H1 (cell line): ENCODE data around the gene APC2. TPM values are rescaled to one million over a fixed set of nuclear protein-coding genes. Genes with fewer than 3 reads are reported as not detected.

Experiments
- CTCF ChIA-PET: fragments of 300-600 bp; sonication (Branson Sonifier 250); formaldehyde crosslinking; loops from one replicate; lab custom pipeline; 2021; ENCODE audit not compliant: partially characterized antibody; lab: Charles Lee
- POLR2A ChIA-PET: fragments of 300-600 bp; sonication (Branson Sonifier 250); formaldehyde crosslinking; loops from one replicate; lab custom pipeline; 2021; ENCODE audit warnings: inconsistent platforms; ENCODE audit not compliant: partially characterized antibody; lab: Charles Lee
- DNase-seq, 2 experiments: peaks; one replicate each; pipeline versions ENCODE4 v3.0.0 to v3.0.0-alpha.2; 2010 to 2022; ENCODE audit warnings: low spot score in 2 of 2, low read depth in 1 of 2, mixed read lengths in 1 of 2
- FAIRE-seq: peaks from 2 replicates; lab custom pipeline; 2011; peaks lifted over from hg19 to GRCh38; lab: Jason Lieb, UNC
- H2AFZ ChIP-seq: 2 replicates; pipeline ENCODE4 v1.8.1; 2012; ENCODE audit warnings: low read length, inconsistent platforms
- H2AK5ac ChIP-seq: 2 replicates; pipeline ENCODE4 v1.6.1; 2013; ENCODE audit warnings: low read depth, low read length
- H2BK120ac ChIP-seq: replicated peaks from 2 replicates; pipeline ENCODE3; 2013; ENCODE audit warnings: low read depth, low read length, inconsistent platforms
- H2BK12ac ChIP-seq: 2 replicates; pipeline ENCODE4 v1.6.1; 2013; ENCODE audit warnings: low read depth, low read length
- H2BK15ac ChIP-seq: 2 replicates; pipeline ENCODE4 v1.6.1; 2013; ENCODE audit warnings: low read length
- H2BK20ac ChIP-seq: 2 replicates; pipeline ENCODE4 v1.6.1; 2013; ENCODE audit warnings: low read length
- H2BK5ac ChIP-seq: 2 replicates; pipeline ENCODE4 v1.6.1; 2013; ENCODE audit warnings: low read depth, low read length
- H3K14ac ChIP-seq: 2 replicates; pipeline ENCODE4 v1.6.1; 2013; ENCODE audit warnings: inconsistent platforms; ENCODE audit not compliant: insufficient read length
- H3K18ac ChIP-seq: 2 replicates; pipeline ENCODE4 v1.6.1; 2013; ENCODE audit warnings: low read length; ENCODE audit errors: extremely low read depth
- H3K23ac ChIP-seq: 2 replicates; pipeline ENCODE4 v1.6.1; 2013; ENCODE audit warnings: inconsistent platforms; ENCODE audit not compliant: insufficient read length
- H3K23me2 ChIP-seq: 2 replicates; pipeline ENCODE4 v1.6.1; 2013; ENCODE audit warnings: low read depth, low read length
- H3K27ac ChIP-seq: 2 replicates; pipeline ENCODE4 v1.6.1; 2011; ENCODE audit warnings: low read depth, low read length, inconsistent platforms
- H3K27me3 ChIP-seq, 4 experiments: replicated peaks in 1 of 4; 1 replicate in 1 of 4; 2 replicates in 3 of 4; pipeline versions ENCODE4 v1.6.1 to v1.8.1; 2011 to 2013; ENCODE audit warnings: low read length in 3 of 4, mild to moderate bottlenecking in 3 of 4, inconsistent platforms in 2 of 4, mixed read lengths in 2 of 4, moderate library complexity in 1 of 4; ENCODE audit not compliant: control insufficient read depth in 3 of 4, insufficient read depth in 3 of 4; ENCODE audit errors: extremely low read depth in 1 of 4
- H3K36me3 ChIP-seq, 4 experiments: 2 replicates each; pipeline versions ENCODE4 v1.6.1 to v1.8.1; 2011 to 2013; ENCODE audit warnings: mild to moderate bottlenecking in 4 of 4, low read length in 3 of 4, moderate library complexity in 2 of 4, control low read depth in 1 of 4, inconsistent platforms in 1 of 4; ENCODE audit not compliant: insufficient read depth in 4 of 4, control insufficient read depth in 2 of 4
- H3K4ac ChIP-seq: replicated peaks from 2 replicates; pipeline ENCODE3; 2013; ENCODE audit warnings: low read length, low read depth, mixed read lengths, inconsistent platforms; ENCODE audit not compliant: insufficient read length
- H3K4me1 ChIP-seq, 4 experiments: replicated peaks in 1 of 4; 1 replicate in 1 of 4; 2 replicates in 3 of 4; pipeline versions ENCODE4 v1.6.1 to v1.8.1; 2011 to 2013; ENCODE audit warnings: low read length in 3 of 4, inconsistent platforms in 2 of 4, mixed read lengths in 1 of 4; ENCODE audit not compliant: insufficient read depth in 4 of 4, control insufficient read depth in 3 of 4
- H3K4me2 ChIP-seq, 2 experiments: 2 replicates each; pipeline versions ENCODE4 v1.6.1 to v1.8.1; 2011 to 2013; ENCODE audit warnings: low read depth in 2 of 2, low read length in 2 of 2, control low read depth in 1 of 2, inconsistent platforms in 1 of 2, mild to moderate bottlenecking in 1 of 2; ENCODE audit not compliant: insufficient read depth in 1 of 2
- H3K4me3 ChIP-seq, 4 experiments: fragments of 200-600, 300-600 bp in 1 of 4; sonication (generic), shearing (Covaris generic), sonication (Bioruptor Twin) in 1 of 4; 2 replicates each; pipeline versions ENCODE4 v1.5.1 to v1.8.1; 2011 to 2016; ENCODE audit warnings: low read length in 4 of 4, low read depth in 3 of 4, control low read depth in 2 of 4, inconsistent platforms in 2 of 4, mild to moderate bottlenecking in 2 of 4, mixed read lengths in 1 of 4, moderate library complexity in 1 of 4; ENCODE audit not compliant: insufficient read depth in 2 of 4; ENCODE audit errors: extremely low read depth in 1 of 4
- H3K56ac ChIP-seq: replicated peaks from 2 replicates; pipeline ENCODE3; 2013; ENCODE audit warnings: low read depth, mild to moderate bottlenecking, mixed read lengths, low read length, inconsistent platforms; ENCODE audit not compliant: insufficient read length
- H3K79me1 ChIP-seq: 2 replicates; pipeline ENCODE4 v1.6.1; 2013; ENCODE audit warnings: low read depth, low read length, control low read depth
- H3K79me2 ChIP-seq, 2 experiments: 2 replicates each; pipeline versions ENCODE4 v1.6.1 to v1.8.1; 2012 to 2013; ENCODE audit warnings: low read length in 2 of 2, mild to moderate bottlenecking in 2 of 2, inconsistent platforms in 1 of 2; ENCODE audit not compliant: insufficient read depth in 2 of 2, control insufficient read depth in 1 of 2
- H3K9ac ChIP-seq, 4 experiments: replicated peaks in 1 of 4; 1 replicate in 1 of 4; 2 replicates in 3 of 4; pipeline versions ENCODE4 v1.6.1 to v1.8.1; 2011 to 2013; ENCODE audit warnings: low read depth in 3 of 4, low read length in 3 of 4, control low read depth in 2 of 4, mild to moderate bottlenecking in 2 of 4, moderate library complexity in 2 of 4, inconsistent platforms in 1 of 4; ENCODE audit errors: extremely low read depth in 1 of 4
- H3K9me3 ChIP-seq, 2 experiments: 2 replicates each; pipeline versions ENCODE4 v1.6.1 to v1.8.1; 2012 to 2013; ENCODE audit warnings: mild to moderate bottlenecking in 2 of 2, moderate library complexity in 2 of 2, control low read depth in 1 of 2, inconsistent platforms in 1 of 2, low read depth in 1 of 2, low read length in 1 of 2, mixed read lengths in 1 of 2; ENCODE audit not compliant: insufficient read depth in 2 of 2
- H4K20me1 ChIP-seq, 2 experiments: replicated peaks in 1 of 2; 2 replicates each; pipeline versions ENCODE3 to v1.8.1; 2011 to 2013; ENCODE audit warnings: inconsistent platforms in 2 of 2, low read length in 2 of 2, mild to moderate bottlenecking in 1 of 2; ENCODE audit not compliant: insufficient read depth in 2 of 2, control insufficient read depth in 1 of 2
- H4K5ac ChIP-seq: 2 replicates; pipeline ENCODE4 v1.6.1; 2013; ENCODE audit warnings: low read length, low read depth, mixed read lengths, inconsistent platforms; ENCODE audit not compliant: insufficient read length
- H4K8ac ChIP-seq: 2 replicates; pipeline ENCODE4 v1.8.0; 2013; ENCODE audit warnings: mild to moderate bottlenecking, moderate library complexity, low read length, inconsistent platforms; ENCODE audit not compliant: insufficient read depth; ENCODE audit errors: extremely low read depth
- H4K91ac ChIP-seq: replicated peaks from 2 replicates; pipeline ENCODE3; 2013; ENCODE audit warnings: low read length, mixed read lengths, inconsistent platforms; ENCODE audit not compliant: insufficient read length
- ASH2L ChIP-seq: fragments of 200-600, 300-600 bp; sonication (generic); IDR thresholded peaks from one replicate; pipeline ENCODE4 v1.7.1; 2017; ENCODE audit warnings: low read length
- BRCA1 ChIP-seq: IDR thresholded peaks from 2 replicates; pipeline ENCODE4 v1.6.1; 2012; ENCODE audit warnings: low read depth, low read length, improper control_type of control experiment
- CEBPB ChIP-seq: IDR thresholded peaks from 2 replicates; pipeline ENCODE4 v1.6.1; 2012; ENCODE audit warnings: low read depth, low read length
- CTBP2 ChIP-seq: IDR thresholded peaks from 2 replicates; pipeline ENCODE4 v1.7.0; 2011; ENCODE audit warnings: borderline replicate concordance, mild to moderate bottlenecking, moderate library complexity, mixed read lengths, low read length; ENCODE audit not compliant: insufficient read depth, insufficient read length
- EZH2 ChIP-seq: fragments of 200-600 bp; sonication (generic); IDR thresholded peaks from 2 replicates; pipeline ENCODE4 v1.7.1; 2012; ENCODE audit warnings: low read depth, mild to moderate bottlenecking, moderate library complexity, low read length, inconsistent platforms; ENCODE audit not compliant: severe bottlenecking
- JUN ChIP-seq: IDR thresholded peaks from 2 replicates; pipeline ENCODE4 v1.6.1; 2011; ENCODE audit warnings: low read depth, mild to moderate bottlenecking, improper control_type of control experiment, low read length
- KDM1A ChIP-seq: fragments of 200-600, 300-600 bp; sonication (generic); IDR thresholded peaks from 2 replicates; pipeline ENCODE4 v1.7.1; 2016; ENCODE audit warnings: mild to moderate bottlenecking, low read length, borderline replicate concordance
- NANOG ChIP-seq: IDR thresholded peaks from 2 replicates; pipeline ENCODE4 v1.6.1; 2011; ENCODE audit warnings: low read length, low read depth, mild to moderate bottlenecking, inconsistent platforms; ENCODE audit not compliant: insufficient read depth, poor library complexity, severe bottlenecking
- RNF2 ChIP-seq: fragments of 200-900, 300-1000 bp; sonication (generic); IDR thresholded peaks from 2 replicates; pipeline ENCODE4 v1.7.1; 2016; ENCODE audit warnings: borderline replicate concordance, low read depth, mild to moderate bottlenecking, antibody characterized with exemption, low read length; ENCODE audit not compliant: poor library complexity, severe bottlenecking; ENCODE audit errors: missing control alignments
- SAP30 ChIP-seq: fragments of 300-600 bp; sonication (generic); IDR thresholded peaks from 2 replicates; pipeline ENCODE4 v1.7.1; 2012; ENCODE audit warnings: low read length, moderate library complexity, mild to moderate bottlenecking, inconsistent platforms; ENCODE audit not compliant: insufficient read depth, insufficient replicate concordance
- SRF ChIP-seq: IDR thresholded peaks from 2 replicates; pipeline ENCODE4 v1.6.1; 2011; ENCODE audit warnings: mild to moderate bottlenecking, low read depth, low read length, moderate library complexity
- TEAD4 ChIP-seq: IDR thresholded peaks from 2 replicates; pipeline ENCODE4 v1.6.1; 2012; ENCODE audit warnings: low read depth, low read length, inconsistent platforms, mixed read lengths
- WGBS, 2 experiments: shearing (Covaris generic) in 1 of 2; methylation state at CpG; one replicate each; pipeline versions ENCODE4 v1.1.6 to v1.1.7; 2013 to 2015; ENCODE audit warnings: low lambda C conversion rate in 2 of 2, mixed read lengths in 2 of 2, inconsistent platforms in 1 of 2, low coverage in 1 of 2, missing lambda C conversion rate in 1 of 2; ENCODE audit not compliant: insufficient replicate concordance in 2 of 2, insufficient coverage in 1 of 2, insufficient read length in 1 of 2; ENCODE audit errors: extremely low coverage in 1 of 2, missing lambda C conversion rate in 1 of 2; 5-methylcytosine and 5-hydroxymethylcytosine counted together
- polyA plus RNA-seq, 7 experiments: library from polyadenylated mRNA; depleted of rRNA in 3 of 7; stranded (reverse) in 5 of 7; unstranded in 2 of 7; fragments of >200 nt in 5 of 7; fragments of 200-250 nt in 2 of 7; gene quantifications; 1 replicate in 5 of 7; 2 replicates in 1 of 7; 4 replicates in 1 of 7; pipeline versions ENCODE4 v1.2.1 to v1.2.3, GENCODE V29; 2011 to 2013; ENCODE audit warnings: missing spikeins in 2 of 7, mixed read lengths in 2 of 7
- total RNA-seq: library from RNA; stranded (reverse); fragmentation: NEBNext Ultra II Directional; extraction: Animal tissue kit (Norgen Biotek cat#: 25700); gene quantifications from 2 replicates; pipeline ENCODE4 v1.2.1, GENCODE V29; 2021

Gene APC2
- total and polyA plus RNA-seq, 2 of the 8 experiments (the other 6 are each of a cell fraction or from before 2014, with no cell fraction given), result 1.3 to 4.1 TPM

DNA sequence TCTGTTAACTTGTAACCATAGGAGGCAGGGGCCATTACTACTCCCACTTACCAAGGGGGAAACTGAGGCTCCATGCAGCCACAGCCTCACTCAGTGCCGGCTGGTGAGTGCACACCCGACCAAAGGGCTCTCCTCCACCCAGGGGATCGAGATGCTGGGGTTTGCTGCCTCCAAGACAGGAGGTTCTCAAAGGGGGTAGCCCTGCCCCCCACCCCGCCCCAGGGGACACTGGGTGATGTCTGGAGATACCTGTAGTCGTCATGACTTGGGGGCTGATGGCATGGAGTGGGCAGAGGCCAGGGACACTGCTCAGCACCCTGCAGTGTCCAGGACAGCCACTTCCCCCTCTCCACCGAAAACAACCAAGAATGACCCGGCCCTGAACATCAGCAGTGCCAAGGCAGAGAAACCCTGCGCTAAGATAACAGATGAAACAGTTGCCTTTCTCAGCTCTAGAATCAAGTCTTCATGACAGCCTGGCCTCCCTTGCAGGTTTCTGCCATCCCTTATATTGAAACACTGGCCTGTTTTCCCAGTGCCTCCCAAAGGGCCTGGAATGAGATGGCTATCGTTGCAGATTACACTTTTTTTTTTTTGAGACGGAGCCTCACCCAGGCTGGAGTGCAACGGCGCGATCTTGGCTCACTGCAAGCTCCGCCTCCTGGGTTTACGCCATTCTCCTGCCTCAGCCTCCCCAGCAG lies 44.3 kb downstream of the APC2 start:
- H4K5ac ChIP-seq, result no peak overlapping the region
- H4K20me1 ChIP-seq, result peaks cover 0 to 5% of the 10 kb centered on the region in 2 experiments
- H2AK5ac ChIP-seq, result no peak overlapping the region
- no peaks in the 10 kb centered on the region for H3K79me1 ChIP-seq
- no peak overlapping the region for H2BK120ac ChIP-seq
- H3K4me1 ChIP-seq, result peaks cover 0 to 4% (median 2%) of the 10 kb centered on the region in 4 experiments; a peak in 5 of 7 replicates
- no peaks in the 10 kb centered on the region for H3K9me3 ChIP-seq
- no peak overlapping the region for H2BK15ac ChIP-seq
- FAIRE-seq (no peak), DNase-seq (no peak)
- H3K23ac ChIP-seq, result no peak overlapping the region
- H4K91ac ChIP-seq, result no peak overlapping the region
- peaks cover 3 to 17% (median 9%) of the 10 kb centered on the region in 4 experiments; a peak in 6 of 7 replicates for H3K27me3 ChIP-seq
- WGBS, 2 experiments, result 81% methylated on average over 15 of the region's 15 CpGs; no CpG with 5 or more reads in 1 of the 2 experiments
- no peak overlapping the region; the same call in 1 of the 2 replicates for H4K8ac ChIP-seq
- no peak overlapping the region for H3K14ac ChIP-seq
- H3K27ac ChIP-seq, result no peak overlapping the region
- no peak overlapping the region for H3K4me3 ChIP-seq
- ChIA-PET POLR2A (interaction anchor here (0.6 to 1.3 kb wide), 4 partner anchors 18 to 543 kb away, joined by 3 to 5 read pairs (median 4); no protein-coding TSS in a partner anchor), CTCF (interaction anchor here (0.7 to 2.6 kb wide), 2 partner anchors 9 to 29 kb away, joined by 3 to 14 read pairs; no protein-coding TSS in a partner anchor)
- H3K36me3 ChIP-seq, result no peaks in the 10 kb centered on the region
- H3K4me2 ChIP-seq, result no peak overlapping the region
- no peak overlapping the region for H3K4ac ChIP-seq
- H3K79me2 ChIP-seq, result no peaks in the 10 kb centered on the region
- H2BK12ac ChIP-seq, result no peak overlapping the region
- no peak overlapping the region for H3K18ac ChIP-seq
- H2BK20ac ChIP-seq, result no peak overlapping the region
- no peak overlapping the region for H3K9ac ChIP-seq
- H3K23me2 ChIP-seq, result peaks cover 9% of the 10 kb centered on the region
- 0 out of 2 replicates have a peak overlapping the region, but pooled peaks have one; percentile 8 for H2BK5ac ChIP-seq
- H2AFZ ChIP-seq, result no peak overlapping the region
- H3K56ac ChIP-seq, result no peak overlapping the region
- TF ChIP-seq CTBP2 (no peak), SAP30 (no peak), RNF2 (no peak), BRCA1 (no peak), KDM1A (no peak), ASH2L (no peak), CEBPB (no peak), JUN (no peak), NANOG (no peak), EZH2 (no peak), SRF (no peak), TEAD4 (no peak)
